HG02870 (cell line): ENCODE data around the gene C19orf73.

Experiments
- ATAC-seq: cut with Tn5 transposase; IDR thresholded peaks from one replicate; pipeline ENCODE4 v1.9.1; 2021; ENCODE audit warnings: mild to moderate bottlenecking, moderate library complexity; ENCODE audit not compliant: unreplicated experiment

The C19orf73 gene, protein sequence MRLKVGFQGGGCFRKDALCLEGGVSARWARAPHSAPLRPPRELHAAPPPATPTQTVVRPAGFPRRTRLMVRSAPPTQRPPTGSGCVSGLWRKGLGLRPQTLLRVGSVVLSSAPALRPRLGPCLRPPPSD

DNA sequence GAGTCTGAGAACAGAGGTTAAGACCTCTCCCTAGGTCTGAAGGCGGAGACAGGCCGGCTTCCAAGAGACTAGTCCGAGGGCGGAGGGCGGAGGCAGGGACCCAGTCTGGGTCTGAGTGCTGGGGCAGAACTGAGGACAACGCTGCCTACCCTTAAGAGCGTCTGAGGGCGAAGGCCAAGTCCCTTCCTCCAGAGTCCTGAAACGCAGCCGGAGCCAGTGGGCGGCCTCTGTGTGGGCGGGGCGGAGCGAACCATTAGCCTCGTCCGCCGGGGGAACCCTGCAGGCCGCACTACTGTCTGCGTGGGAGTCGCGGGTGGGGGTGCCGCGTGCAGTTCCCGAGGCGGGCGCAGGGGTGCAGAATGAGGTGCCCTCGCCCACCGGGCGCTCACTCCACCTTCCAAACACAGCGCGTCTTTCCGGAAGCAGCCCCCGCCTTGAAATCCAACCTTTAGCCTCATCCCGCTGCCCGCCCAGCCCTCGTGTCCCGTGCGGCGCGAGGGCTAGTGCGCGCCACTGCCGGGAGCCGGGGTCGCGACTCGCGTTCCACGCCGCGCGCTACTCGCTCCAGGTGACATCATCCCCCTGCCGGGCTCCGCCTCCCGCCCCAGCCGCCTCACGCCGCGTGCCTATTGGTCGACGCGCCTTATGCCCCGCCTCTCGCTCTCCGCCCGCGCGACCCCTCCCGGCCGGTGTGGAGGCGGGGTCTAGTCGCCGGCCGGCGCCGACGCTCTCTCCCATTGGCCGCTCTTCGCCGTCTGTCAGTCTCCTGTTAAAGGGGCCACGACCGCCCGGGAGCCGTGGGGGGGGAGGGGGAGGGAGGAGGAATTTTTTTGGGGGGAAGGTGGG lies at the start of gene C19orf73:
Gene C19orf73, minus strand, starts transcription at position 579 of the 846 bp plus-strand sequence. Its CDS starts 121 bp downstream, at position 458.
- peak; percentile 72 for ATAC-seq

DNA sequence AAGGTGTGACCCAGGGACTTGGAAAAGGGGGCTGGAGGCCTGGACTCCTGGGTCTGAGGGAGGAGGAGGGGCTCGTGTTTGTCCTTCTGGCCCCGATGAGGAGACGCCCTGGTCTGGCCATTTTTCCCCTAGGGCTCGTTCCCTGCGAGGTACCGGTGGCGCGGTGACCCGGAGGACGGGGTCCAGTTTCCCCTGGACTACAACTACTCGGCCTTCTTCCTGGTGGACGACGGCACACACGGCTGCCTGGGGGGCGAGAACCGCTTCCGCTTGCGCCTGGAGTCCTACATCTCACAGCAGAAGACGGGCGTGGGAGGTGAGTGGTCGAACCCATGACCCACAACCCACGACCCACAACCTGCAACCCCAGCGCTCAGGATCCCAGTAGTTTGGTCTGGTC lies 49.5 kb upstream of the C19orf73 start:
- ATAC-seq = no peak

GRCh38 chr19:49167857-49168409 lies 49.0 kb upstream of the C19orf73 start:
- no peak for ATAC-seq

- no peak for ATAC-seq
These were observed 46.9 kb upstream of the C19orf73 start for GRCh38 chr19:49165865-49166301.

DNA sequence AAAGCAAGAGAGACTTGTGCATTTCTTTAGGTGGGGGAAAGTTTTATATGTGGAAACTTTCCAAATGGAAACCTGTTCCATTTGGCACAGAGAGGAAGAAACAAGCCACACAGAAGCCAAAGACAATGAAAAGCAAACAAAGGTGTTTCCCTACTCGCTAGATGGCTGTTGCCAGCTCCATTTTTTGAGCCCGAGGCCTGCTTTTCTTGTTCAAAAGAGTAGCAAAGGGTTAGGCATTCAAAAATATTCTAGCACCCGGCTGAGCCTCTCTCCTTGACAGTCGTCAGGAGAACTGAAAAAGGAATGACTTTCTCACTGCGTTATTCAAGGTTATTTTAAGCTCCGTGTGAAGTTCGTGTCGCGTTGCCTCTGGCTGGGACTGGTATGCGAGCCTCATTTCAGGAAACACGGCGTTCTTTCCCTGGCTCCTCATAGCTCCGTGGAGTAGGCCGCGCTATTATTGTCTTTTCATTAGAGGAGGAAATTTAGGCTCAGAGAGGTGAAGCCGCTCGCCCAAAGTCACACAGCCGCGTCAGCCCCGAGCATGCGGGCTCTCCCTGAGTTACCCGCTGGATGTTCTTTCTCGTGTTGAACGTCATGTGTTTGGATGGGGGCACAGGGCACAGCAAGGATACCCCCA lies 46.3 kb upstream of the C19orf73 start:
- no peak for ATAC-seq

GRCh38 chr19:49161987-49162386 lies 43.0 kb upstream of the C19orf73 start:
- ATAC-seq = no peak

GRCh38 chr19:49160450-49161189 lies 41.7 kb upstream of the C19orf73 start:
- no peak for ATAC-seq

GRCh38 chr19:49157445-49158224 lies 38.7 kb upstream of the C19orf73 start, which contains the start of gene TRPM4:
Gene TRPM4, plus strand, starts transcription at chr19:49157792. Its CDS starts 75 bp downstream, at chr19:49157867.
- no peak for ATAC-seq

GRCh38 chr19:49155820-49156346 lies 36.9 kb upstream of the C19orf73 start:
- ATAC-seq = no peak

- no peak for ATAC-seq
These were observed 36.3 kb upstream of the C19orf73 start, which contains the start of gene HRC for GRCh38 chr19:49155005-49155819. Gene HRC, minus strand, starts transcription at chr19:49155396. Its CDS starts 159 bp downstream, at chr19:49155237.

- no peak for ATAC-seq
These were observed 35.3 kb upstream of the C19orf73 start for GRCh38 chr19:49154279-49154678.

- no peak for ATAC-seq
These were observed 34.3 kb upstream of the C19orf73 start for GRCh38 chr19:49153167-49153809.

- ATAC-seq = no peak
These were observed 33.2 kb upstream of the C19orf73 start for GRCh38 chr19:49152119-49152550.

DNA sequence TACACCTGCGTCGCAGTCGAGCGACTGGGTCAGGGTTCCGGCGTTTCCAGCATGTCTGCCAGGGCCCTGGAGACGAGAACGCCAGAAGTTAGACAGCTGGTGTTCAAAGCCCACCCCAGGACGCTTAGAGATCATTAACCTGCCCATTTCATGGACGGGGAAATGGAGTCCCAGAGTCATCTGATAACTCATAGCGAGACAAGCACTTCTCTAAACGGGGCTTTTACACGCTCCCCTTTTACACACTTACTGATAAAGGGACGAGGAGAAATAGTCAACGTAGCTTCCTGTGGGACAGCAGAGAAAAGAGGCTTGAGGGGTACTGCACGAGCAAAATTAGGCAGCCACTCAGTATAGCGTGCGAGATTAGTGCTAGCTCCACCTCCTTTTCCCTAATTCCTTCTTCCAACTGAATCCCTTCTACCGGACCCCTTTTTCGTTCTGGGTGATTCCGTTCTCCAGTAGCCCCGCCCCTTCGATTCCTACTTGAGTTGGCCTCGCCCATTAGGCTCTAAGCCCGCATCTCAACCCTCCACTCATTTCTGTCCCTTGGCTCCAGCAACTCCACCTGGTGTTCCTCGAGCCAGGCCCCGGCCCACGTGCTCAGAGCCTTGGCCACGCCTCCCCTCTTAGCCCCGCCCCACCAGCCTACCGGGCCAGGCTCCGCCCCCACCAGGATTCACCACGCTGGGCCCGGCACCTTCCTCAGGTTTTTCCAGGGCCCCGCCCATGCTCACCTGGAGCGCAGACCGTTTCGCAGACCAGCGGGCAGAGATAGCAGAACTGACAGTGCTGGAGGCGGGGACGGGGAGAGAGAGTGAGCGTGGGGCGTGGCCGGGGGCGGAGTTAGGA lies 32.5 kb upstream of the C19orf73 start:
- no peak for ATAC-seq

DNA sequence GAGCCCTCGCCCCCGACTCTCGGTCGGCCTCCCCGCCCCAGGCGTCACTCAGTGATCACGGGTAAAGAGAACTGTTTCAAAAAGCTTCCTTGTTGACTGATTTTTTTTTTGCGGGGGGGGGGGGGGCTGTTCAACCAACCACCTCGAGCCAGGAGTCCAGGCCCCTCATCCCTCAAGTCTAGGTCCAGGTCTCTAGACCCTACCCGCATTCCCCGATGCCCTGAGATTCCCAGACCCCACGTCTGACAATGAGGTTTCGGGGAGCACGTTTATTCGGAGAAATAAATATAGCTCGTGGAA lies 32.0 kb upstream of the C19orf73 start:
- no peak for ATAC-seq

GRCh38 chr19:49150106-49150943 lies 31.4 kb upstream of the C19orf73 start:
- ATAC-seq = no peak
